PC-3 (cell line): ENCODE results near the gene PLAAT2. TPM values are rescaled to one million over a fixed set of nuclear protein-coding genes. Genes with fewer than 3 reads are reported as not detected.

Experiments
- ATAC-seq: fragments of 200-7000 bp; cut with Tn5 transposase; 2 replicates; pipeline ENCODE4 v1.9.1; 2020; ENCODE audit warnings: mild to moderate bottlenecking, moderate library complexity
- BruUV-seq: library from RNA; stranded (reverse); fragments of 400-500 nt; replicated peaks from 2 replicates; lab custom pipeline; 2021; lab: Mats Ljungman, UMichigan
- CTCF ChIA-PET: fragments of 300-600 bp; sonication (Branson Sonifier 250); formaldehyde crosslinking; loops from one replicate; lab custom pipeline; 2022; ENCODE audit warnings: antibody characterized with exemption; lab: Charles Lee
- POLR2A ChIA-PET: fragments of 300-600 bp; sonication (Branson Sonifier 250); formaldehyde crosslinking; loops from one replicate; lab custom pipeline; 2022; ENCODE audit warnings: antibody characterized with exemption; ENCODE audit not compliant: unreplicated experiment; lab: Charles Lee
- DNase-seq: peaks from one replicate; pipeline ENCODE4 v3.0.0-alpha.2; 2015
- H2AFZ ChIP-seq: fragments of 300-600 bp; sonication (generic); 2 replicates; pipeline ENCODE4 v1.6.0; 2016; ENCODE audit warnings: antibody characterized with exemption, low read length
- H3F3A ChIP-seq: fragments of 300-600 bp; sonication (generic); one replicate; pipeline ENCODE4 v1.6.0; 2017; ENCODE audit warnings: antibody characterized with exemption, low read length, control low read depth, mild to moderate bottlenecking; ENCODE audit not compliant: unreplicated experiment
- H3K27ac ChIP-seq: fragments of 300-600 bp; sonication (generic); 2 replicates; pipeline ENCODE4 v1.5.1; 2016; ENCODE audit warnings: mild to moderate bottlenecking, low read length
- H3K27me3 ChIP-seq: fragments of 300-600 bp; sonication (generic); 2 replicates; pipeline ENCODE4 v1.6.1; 2016; ENCODE audit warnings: low read length, mixed read lengths
- H3K36me3 ChIP-seq: fragments of 300-600 bp; sonication (generic); 2 replicates; pipeline ENCODE4 v1.6.1; 2016; ENCODE audit warnings: low read depth, mixed run types, low read length, mixed read lengths
- H3K4me1 ChIP-seq: fragments of 300-600 bp; sonication (generic); 2 replicates; pipeline ENCODE4 v1.5.1; 2016; ENCODE audit warnings: low read length; ENCODE audit not compliant: insufficient read depth
- H3K4me2 ChIP-seq: fragments of 300-600 bp; sonication (generic); 2 replicates; pipeline ENCODE4 v1.6.0; 2016; ENCODE audit warnings: low read length
- H3K4me3 ChIP-seq: fragments of 300-600 bp; sonication (generic); 2 replicates; pipeline ENCODE4 v1.5.1; 2016; ENCODE audit warnings: mild to moderate bottlenecking, low read length, mixed read lengths
- H3K79me2 ChIP-seq: fragments of 300-600 bp; sonication (generic); 2 replicates; pipeline ENCODE4 v1.6.1; 2017; ENCODE audit warnings: low read length, mixed read lengths
- H3K9ac ChIP-seq: fragments of 300-600 bp; sonication (generic); 2 replicates; pipeline ENCODE4 v1.6.0; 2016; ENCODE audit warnings: mild to moderate bottlenecking, low read length
- H3K9me2 ChIP-seq: fragments of 300-600 bp; sonication (generic); replicated peaks from 2 replicates; pipeline ENCODE4 v1.6.1; 2016; ENCODE audit warnings: mixed run types, low read length, mixed read lengths
- H3K9me3 ChIP-seq: fragments of 300-600 bp; sonication (generic); 2 replicates; pipeline ENCODE4 v1.6.1; 2016; ENCODE audit warnings: low read length, mixed read lengths
- H4K20me1 ChIP-seq: fragments of 300-600 bp; sonication (generic); 2 replicates; pipeline ENCODE4 v1.6.1; 2016; ENCODE audit warnings: low read length, mixed read lengths
- CTCF ChIP-seq: fragments of 300-600 bp; sonication (generic); conservative IDR thresholded peaks from 2 replicates; pipeline ENCODE4 v1.5.1; 2017; ENCODE audit warnings: antibody characterized with exemption, low read depth, mild to moderate bottlenecking, low read length
- EZH2 ChIP-seq: fragments of 300-600 bp; sonication (generic); IDR thresholded peaks from one replicate; pipeline ENCODE4 v1.6.1; 2017; ENCODE audit warnings: antibody characterized with exemption, mild to moderate bottlenecking, low read length; ENCODE audit not compliant: unreplicated experiment
- EZH2phosphoT487 ChIP-seq: fragments of 300-600 bp; sonication (generic); IDR thresholded peaks from 2 replicates; pipeline ENCODE4 v1.6.1; 2018; ENCODE audit warnings: mild to moderate bottlenecking, antibody characterized with exemption, low read length, borderline replicate concordance
- intact Hi-C: fragments of 100-400 bp; cut with micrococcal nuclease; formaldehyde crosslinking; loops from 2 replicates; pipeline ENCODE4 v1.9.0; 2023
- total RNA-seq: library from RNA; depleted of rRNA; stranded (reverse); fragments of >200 nt; gene quantifications from 2 replicates; pipeline ENCODE4 v1.2.3, GENCODE V29; 2014

Gene PLAAT2
- total RNA-seq, 1 experiment from 2014 or later, result 5.6 TPM

- H3K36me3 ChIP-seq, result no peaks in the 10 kb centered on the region
- no peak overlapping the region for H3K9ac ChIP-seq
- peaks cover 27% of the 10 kb centered on the region for H3K4me1 ChIP-seq
- BruUV-seq, result no TSS peak
- H4K20me1 ChIP-seq, result no peaks in the 10 kb centered on the region
- H3K4me3 ChIP-seq, result no peak overlapping the region
- H3K9me2 ChIP-seq, result no peaks in the 10 kb centered on the region
- H2AFZ ChIP-seq, result no peak overlapping the region
- ATAC-seq (no peak), DNase-seq (no peak)
- no peaks in the 10 kb centered on the region for H3K79me2 ChIP-seq
- CTCF ChIA-PET, result no interaction called here
- intact Hi-C loops, result no loop called here
- no peaks in the 10 kb centered on the region for H3K27me3 ChIP-seq
- no peak overlapping the region for H3K27ac ChIP-seq
- POLR2A ChIA-PET, result no interaction called here
- TF ChIP-seq EZH2 (no peak), EZH2phosphoT487 (no peak), CTCF (no peak)
- H3F3A ChIP-seq, result no peaks in the 10 kb centered on the region
- H3K4me2 ChIP-seq, result no peak overlapping the region
- H3K9me3 ChIP-seq, result no peaks in the 10 kb centered on the region
These were observed 35.5 kb downstream of the PLAAT2 start for GRCh38 chr11:63527667-63528066.

- TF ChIP-seq CTCF (no peak), EZH2 (no peak), EZH2phosphoT487 (no peak)
- Histone ChIP-seq H3K9me3 (no peaks in the 10 kb centered on the region), H3K36me3 (no peaks in the 10 kb centered on the region), H3K79me2 (no peaks in the 10 kb centered on the region), H4K20me1 (no peaks in the 10 kb centered on the region), H2AFZ (no peak overlapping the region), H3K4me1 (peaks cover 32% of the 10 kb centered on the region), H3K4me2 (peak overlapping the region; percentile 7), H3K9me2 (no peaks in the 10 kb centered on the region), H3K9ac (no peak overlapping the region), H3K4me3 (no peak overlapping the region), H3K27ac (peak overlapping the region; percentile 55), H3K27me3 (no peaks in the 10 kb centered on the region), H3F3A (no peaks in the 10 kb centered on the region)
- ATAC-seq (peak; percentile 70), DNase-seq (peak; percentile 87)
- POLR2A ChIA-PET, result interaction anchor here (0.7 kb wide), 1 partner anchor 159 kb away, joined by 5 read pairs; no protein-coding TSS in a partner anchor
- CTCF ChIA-PET, result no interaction called here
- BruUV-seq, result no TSS peak
- intact Hi-C loops, result no loop called here
These were observed 40.0 kb downstream of the PLAAT2 start for GRCh38 chr11:63523151-63523550.

- H3K4me2 ChIP-seq, result no peak overlapping the region
- peak; percentile 41 for DNase-seq
- H3K27me3 ChIP-seq, result no peaks in the 10 kb centered on the region
- peaks cover 32% of the 10 kb centered on the region for H3K4me1 ChIP-seq
- intact Hi-C loops, result no loop called here
- TF ChIP-seq EZH2phosphoT487 (no peak), CTCF (no peak), EZH2 (no peak)
- H3K27ac ChIP-seq, result no peak overlapping the region
- BruUV-seq, result no TSS peak
- no peak overlapping the region for H3K4me3 ChIP-seq
- H3K9ac ChIP-seq, result no peak overlapping the region
- H3K9me2 ChIP-seq, result no peaks in the 10 kb centered on the region
- H3K9me3 ChIP-seq, result no peaks in the 10 kb centered on the region
- no peaks in the 10 kb centered on the region for H3F3A ChIP-seq
- CTCF ChIA-PET, result no interaction called here
- no peaks in the 10 kb centered on the region for H3K79me2 ChIP-seq
- POLR2A ChIA-PET, result no interaction called here
- no peaks in the 10 kb centered on the region for H3K36me3 ChIP-seq
- ATAC-seq, result peak; percentile 34; the same call in 1 of the 2 replicates
- H2AFZ ChIP-seq, result no peak overlapping the region
- no peaks in the 10 kb centered on the region for H4K20me1 ChIP-seq
These were observed 41.3 kb downstream of the PLAAT2 start for GRCh38 chr11:63521896-63522295.
